Activated naive CD8-positive, alpha-beta T cell treated with anti-CD3 and anti-CD28 coated beads, Interleukin-2, amount 10 ng/mL, durations not matched to agents 7 days and 5 days (primary cell): Measurements from ENCODE around the gene BTNL8. TPM values are rescaled to one million over a fixed set of nuclear protein-coding genes. Genes with fewer than 3 reads are reported as not detected.

ENCODE experiments used
- ATAC-seq: fragments of 150-1000 bp; cut with Tn5 transposase; one replicate; pipeline ENCODE4 v1.10.0; 2021; ENCODE audit warnings: low read depth, moderate library complexity
- POLR2A ChIA-PET: fragments of 350-600 bp; sonication (Branson Sonifier 250); formaldehyde crosslinking; loops from one replicate; lab custom pipeline; 2021; ENCODE audit warnings: antibody characterized with exemption; lab: Charles Lee
- DNase-seq: peaks from one replicate; pipeline ENCODE4 v3.0.0; 2021
- H3K27ac Mint-ChIP-seq: one replicate; pipeline ENCODE4 v1.8.0; 2022; ENCODE audit warnings: mild to moderate bottlenecking, mixed read lengths
- H3K27me3 Mint-ChIP-seq: one replicate; pipeline ENCODE4 v1.8.0; 2022; ENCODE audit warnings: mild to moderate bottlenecking, moderate library complexity, mixed read lengths
- H3K36me3 Mint-ChIP-seq: one replicate; pipeline ENCODE4 v1.8.0; 2021; ENCODE audit warnings: mild to moderate bottlenecking, mixed read lengths
- H3K4me1 Mint-ChIP-seq: one replicate; pipeline ENCODE4 v1.8.0; 2021; ENCODE audit warnings: mixed read lengths
- H3K4me3 Mint-ChIP-seq: one replicate; pipeline ENCODE4 v1.8.0; 2022; ENCODE audit warnings: mild to moderate bottlenecking, moderate library complexity, mixed read lengths
- H3K9me3 Mint-ChIP-seq: one replicate; pipeline ENCODE4 v1.8.0; 2021; ENCODE audit warnings: mixed read lengths
- total RNA-seq, 2 experiments: library from RNA; stranded (reverse); gene quantifications; one replicate each; pipeline ENCODE4 v1.2.3, GENCODE V29; 2021

Gene BTNL8
- total RNA-seq, 2 experiments from 2014 or later: not detected

DNA sequence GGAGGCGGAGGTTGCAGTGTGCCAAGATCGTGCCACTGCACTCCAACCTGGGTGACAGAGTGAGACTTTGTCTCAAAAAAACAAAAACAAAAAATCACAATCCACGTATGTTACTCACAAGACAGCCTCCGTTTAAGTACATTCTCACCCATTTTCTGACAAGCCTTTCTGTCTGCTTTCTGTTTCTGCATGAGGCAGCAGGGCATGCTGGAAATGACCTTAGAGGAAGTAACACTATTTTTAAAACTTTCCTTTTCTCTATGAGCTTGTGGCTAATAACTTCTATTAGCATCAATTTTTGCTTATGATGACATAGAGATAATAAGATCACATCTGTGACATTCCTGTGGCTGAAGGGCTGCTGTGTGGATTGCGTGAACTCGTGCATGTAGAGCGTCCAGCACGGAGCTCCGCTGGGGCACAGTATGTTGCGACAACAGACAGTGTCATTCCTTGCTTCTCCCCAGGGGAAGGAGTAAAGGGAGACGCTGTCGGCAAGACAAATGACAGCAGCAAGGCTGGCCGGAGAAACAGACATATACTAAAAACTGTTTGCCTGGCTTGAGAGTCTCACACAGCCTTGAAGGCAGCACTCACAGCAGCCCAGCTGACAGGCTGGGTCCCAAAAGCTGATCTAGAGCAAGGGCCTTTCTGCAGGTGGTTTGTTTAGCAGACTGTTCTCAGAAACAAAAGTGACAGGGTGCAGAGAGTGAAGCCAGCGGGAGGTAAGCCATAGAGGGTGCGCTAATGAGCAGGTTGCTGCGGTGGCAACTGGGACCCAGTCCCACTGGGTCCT, 91.3 kb downstream of the BTNL8 start:
- H3K36me3 Mint-ChIP-seq: no peaks in the 10 kb centered on the region
- no peaks in the 10 kb centered on the region for H3K4me1 Mint-ChIP-seq
- no peak overlapping the region for H3K4me3 Mint-ChIP-seq
- no peak for DNase-seq
- H3K27me3 Mint-ChIP-seq: peaks cover 3% of the 10 kb centered on the region
- H3K9me3 Mint-ChIP-seq: peaks cover 1% of the 10 kb centered on the region
- POLR2A ChIA-PET: no interaction called here
- no peak overlapping the region for H3K27ac Mint-ChIP-seq
- no peak for ATAC-seq

DNA sequence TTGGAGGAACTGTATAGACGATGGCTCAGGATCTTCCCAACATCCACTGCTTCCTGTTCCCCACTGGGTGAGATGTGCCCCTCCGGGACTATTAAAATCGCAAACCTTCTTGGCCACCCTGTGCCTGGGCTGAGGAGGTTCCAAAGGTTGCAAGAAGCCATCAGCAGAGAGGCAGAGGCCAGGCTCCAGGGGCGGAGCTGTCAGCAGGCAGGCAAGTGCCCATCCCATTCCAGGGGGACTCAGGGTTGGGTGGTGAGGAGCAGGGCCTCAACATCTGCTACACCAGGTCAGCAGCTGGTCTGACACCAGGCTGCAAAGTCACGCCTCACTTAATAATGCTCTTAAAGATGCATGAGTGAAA, 91.9 kb downstream of the BTNL8 start:
- DNase-seq (no peak), ATAC-seq (no peak)
- POLR2A ChIA-PET: no interaction called here
- peaks cover 1% of the 10 kb centered on the region for H3K9me3 Mint-ChIP-seq
- H3K36me3 Mint-ChIP-seq: no peaks in the 10 kb centered on the region
- no peaks in the 10 kb centered on the region for H3K27me3 Mint-ChIP-seq
- H3K4me3 Mint-ChIP-seq: no peak overlapping the region
- no peak overlapping the region for H3K27ac Mint-ChIP-seq
- no peaks in the 10 kb centered on the region for H3K4me1 Mint-ChIP-seq

Other genes starting within 250 kb of the BTNL8 start
- gene FLT4, start 249.6 kb upstream of the BTNL8 start, total RNA-seq: 10 to 100 TPM; 11.6 to 13.2 TPM
- gene OR2Y1, start 159.1 kb upstream of the BTNL8 start, total RNA-seq: not detected
- 100 to 1,000 TPM; 177 to 186 TPM for gene MGAT1, start 96.4 kb upstream of the BTNL8 start, total RNA-seq
- 10 to 100 TPM; 42.3 to 42.7 TPM for gene ZFP62, start 37.9 kb upstream of the BTNL8 start, total RNA-seq
- gene BTNL3, start 89.7 kb downstream of the BTNL8 start, total RNA-seq: not detected
- gene BTNL9, start 141.1 kb downstream of the BTNL8 start, total RNA-seq: not detected
- gene OR2V1, start 232.0 kb downstream of the BTNL8 start, total RNA-seq: not detected
- not detected for gene OR2V2, start 248.4 kb downstream of the BTNL8 start, total RNA-seq